Kidney epithelial cell (primary cell): ENCODE results near the gene MECP2. TPM values are rescaled to one million over a fixed set of nuclear protein-coding genes. Genes with fewer than 3 reads are reported as not detected.

Source experiments
- DNase-seq: peaks from one replicate; pipeline ENCODE4 v3.0.0-alpha.2; 2010; ENCODE audit warnings: low read depth
- H3K27me3 ChIP-seq: 2 replicates; pipeline ENCODE4 v1.6.0; 2011; ENCODE audit warnings: low read length; ENCODE audit not compliant: control insufficient read depth, insufficient read depth
- H3K36me3 ChIP-seq: 2 replicates; pipeline ENCODE4 v1.5.1; 2011; ENCODE audit warnings: low read length; ENCODE audit not compliant: control insufficient read depth, insufficient read depth
- H3K4me3 ChIP-seq: 2 replicates; pipeline ENCODE4 v1.5.1; 2011; ENCODE audit warnings: low read depth, mild to moderate bottlenecking, control low read depth, low read length
- CTCF ChIP-seq: IDR thresholded peaks from 2 replicates; pipeline ENCODE4 v1.5.1; 2011; ENCODE audit warnings: mild to moderate bottlenecking, moderate library complexity, low read length, control low read depth, inconsistent platforms; ENCODE audit not compliant: insufficient read depth, poor library complexity, severe bottlenecking
- total RNA-seq: library from RNA; depleted of rRNA; stranded (reverse); fragments of >200 nt; gene quantifications from 2 replicates; pipeline ENCODE4 v1.2.3, GENCODE V29; 2015

The MECP2 gene
- total RNA-seq, 1 donor from 2014 or later, result 34.4 TPM

DNA sequence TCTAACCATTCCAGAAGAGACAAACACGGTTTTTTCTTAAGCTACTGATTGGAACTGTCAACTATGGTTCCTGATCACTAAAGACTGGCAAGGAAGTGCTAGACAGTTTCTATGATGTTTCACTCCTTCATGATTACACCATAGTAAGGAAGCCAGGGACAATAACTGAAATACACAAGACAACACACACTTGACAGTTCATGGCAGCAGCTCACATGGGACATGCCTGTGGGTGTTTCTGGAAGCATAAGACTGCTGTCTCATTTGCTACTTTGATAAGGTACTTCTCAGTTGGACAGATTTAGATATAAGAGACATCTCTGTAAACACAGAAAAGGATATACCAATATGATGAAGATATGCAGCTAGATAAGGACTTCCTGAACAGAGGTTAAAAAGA, 69.5 kb downstream of the MECP2 start:
- DNase-seq, result no peak

DNA sequence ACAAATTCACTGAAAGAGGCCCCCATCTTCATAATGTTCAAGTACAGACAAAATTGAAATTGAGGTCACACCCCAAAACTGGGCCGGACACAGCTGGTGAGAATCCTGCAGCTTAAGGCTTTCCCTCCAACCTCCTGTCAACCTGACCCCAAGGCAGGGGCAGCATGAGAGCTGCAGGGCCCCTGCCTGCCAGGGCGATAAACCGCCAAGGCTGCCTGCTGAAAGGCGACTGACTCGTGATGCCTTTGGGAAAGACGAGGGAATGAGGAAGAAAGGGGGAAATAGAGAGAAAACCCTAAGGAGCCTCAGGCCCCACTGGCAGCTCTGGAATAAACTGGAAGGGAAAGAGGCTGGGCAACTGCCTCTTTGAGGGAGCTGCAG, 70.5 kb downstream of the MECP2 start:
- no peak for DNase-seq
- TF ChIP-seq CTCF, result no peak
- H3K4me3 ChIP-seq, result no peak overlapping the region
- H3K27me3 ChIP-seq, result no peaks in the 10 kb centered on the region
- no peaks in the 10 kb centered on the region for H3K36me3 ChIP-seq

More for the DNA sequence above, 69.5 kb downstream of the MECP2 start:
- Histone ChIP-seq H3K27me3 (no peaks in the 10 kb centered on the region), H3K36me3 (no peaks in the 10 kb centered on the region), H3K4me3 (no peak overlapping the region)
- TF ChIP-seq CTCF, result no peak

GRCh38 chrX:154026136-154027021, 71.1 kb downstream of the MECP2 start:
- no peak overlapping the region for H3K4me3 ChIP-seq
- no peak for TF ChIP-seq CTCF

GRCh38 chrX:154025230-154025629, 72.3 kb downstream of the MECP2 start:
- no peaks in the 10 kb centered on the region for H3K27me3 ChIP-seq
- no peak overlapping the region for H3K4me3 ChIP-seq
- no peak for DNase-seq
- TF ChIP-seq CTCF, result no peak
- no peaks in the 10 kb centered on the region for H3K36me3 ChIP-seq

More at GRCh38 chrX:154026136-154027021, 71.1 kb downstream of the MECP2 start:
- Histone ChIP-seq H3K36me3 (no peaks in the 10 kb centered on the region), H3K27me3 (no peaks in the 10 kb centered on the region)
- no peak for DNase-seq

DNA sequence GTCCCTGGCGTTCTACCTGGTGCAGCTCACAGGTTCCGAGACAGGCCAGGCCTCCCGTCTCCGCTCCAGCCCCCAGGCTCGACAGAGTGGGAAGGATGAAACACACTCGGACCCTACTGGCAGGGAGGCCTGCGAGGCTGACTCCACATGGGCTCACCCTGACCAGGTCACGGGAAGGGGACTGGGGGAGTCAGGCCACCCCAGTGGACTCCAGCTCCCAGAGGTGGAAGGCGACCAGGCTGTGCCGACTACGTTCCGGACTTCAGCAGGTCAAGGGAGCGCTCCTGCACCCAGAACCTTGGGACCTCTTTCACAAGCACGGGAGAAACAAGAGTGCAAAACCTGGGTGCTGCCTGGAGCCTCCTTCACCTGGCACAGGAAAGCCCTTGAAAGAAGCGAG, 73.2 kb downstream of the MECP2 start:
- no peak for TF ChIP-seq CTCF
- DNase-seq, result no peak
- no peak overlapping the region for H3K4me3 ChIP-seq

More for the DNA sequence above, 73.2 kb downstream of the MECP2 start:
- no peaks in the 10 kb centered on the region for H3K27me3 ChIP-seq
- no peaks in the 10 kb centered on the region for H3K36me3 ChIP-seq
